HEK293T (cell line): ENCODE data around the gene ORC3.

ENCODE experiments used
- BHLHE40 ChIP-seq: fragments of 450-650 bp; IDR thresholded peaks from 2 replicates; pipeline ENCODE4 v1.6.1; 2016; ENCODE audit warnings: mild to moderate bottlenecking, moderate library complexity, borderline replicate concordance
- ELF4 ChIP-seq: fragments of 450-650 bp; IDR thresholded peaks from 2 replicates; pipeline ENCODE4 v1.6.1; 2017; ENCODE audit warnings: antibody characterized with exemption
- FOXA1 ChIP-seq: fragments of 450-650 bp; IDR thresholded peaks from 2 replicates; pipeline ENCODE4 v1.6.1; 2016; ENCODE audit warnings: mild to moderate bottlenecking
- FOXK2 ChIP-seq: fragments of 450-650 bp; IDR thresholded peaks from 2 replicates; pipeline ENCODE4 v1.6.1; 2016; ENCODE audit warnings: mild to moderate bottlenecking
- FOXM1 ChIP-seq: fragments of 450-650 bp; IDR thresholded peaks from 2 replicates; pipeline ENCODE4 v1.6.1; 2017; ENCODE audit warnings: mild to moderate bottlenecking, borderline replicate concordance
- NFRKB ChIP-seq: fragments of 450-650 bp; IDR thresholded peaks from 2 replicates; pipeline ENCODE4 v1.6.1; 2016; ENCODE audit warnings: mild to moderate bottlenecking, moderate library complexity
- SP1 ChIP-seq: fragments of 450-650 bp; IDR thresholded peaks from 2 replicates; pipeline ENCODE4 v1.6.1; 2017
- SUZ12 ChIP-seq: fragments of 450-650 bp; IDR thresholded peaks from 2 replicates; pipeline ENCODE4 v1.6.1; 2016; ENCODE audit warnings: mild to moderate bottlenecking
- TARDBP ChIP-seq: fragments of 450-650 bp; IDR thresholded peaks from 2 replicates; pipeline ENCODE4 v1.6.1; 2016
- ZNF384 ChIP-seq: fragments of 450-650 bp; IDR thresholded peaks from 2 replicates; pipeline ENCODE4 v1.6.1; 2016

- TF ChIP-seq ELF4 (no peak), NFRKB (no peak), SP1 (no peak), TARDBP (no peak), BHLHE40 (no peak), SUZ12 (no peak), FOXM1 (no peak), FOXA1 (no peak), ZNF384 (no peak), FOXK2 (no peak)
Observed at GRCh38 chr6:87543696-87544473, 46.0 kb upstream of the ORC3 start.
